PC-3 (cell line): Measurements from ENCODE around the gene TOP2B.

ENCODE experiments used
- CTCF ChIP-seq: fragments of 300-600 bp; sonication (generic); conservative IDR thresholded peaks from 2 replicates; pipeline ENCODE4 v1.5.1; 2017; ENCODE audit warnings: antibody characterized with exemption, low read depth, mild to moderate bottlenecking, low read length
- EZH2 ChIP-seq: fragments of 300-600 bp; sonication (generic); IDR thresholded peaks from one replicate; pipeline ENCODE4 v1.6.1; 2017; ENCODE audit warnings: antibody characterized with exemption, mild to moderate bottlenecking, low read length; ENCODE audit not compliant: unreplicated experiment
- EZH2phosphoT487 ChIP-seq: fragments of 300-600 bp; sonication (generic); IDR thresholded peaks from 2 replicates; pipeline ENCODE4 v1.6.1; 2018; ENCODE audit warnings: mild to moderate bottlenecking, antibody characterized with exemption, low read length, borderline replicate concordance

- no peak for TF ChIP-seq CTCF
- no peak for TF ChIP-seq EZH2
- TF ChIP-seq EZH2phosphoT487: no peak
Measured at GRCh38 chr3:25575001-25575400, 89.7 kb downstream of the TOP2B start.
